HUES64 (cell line): ENCODE results near the gene GIPC3.
A peak's percentile ranks its signal among the peaks of the same experiment; 100 is the strongest.
"Not testable (repeated sequence)": the region's sequence is repeated elsewhere in the genome, so short reads cannot be mapped to it uniquely, and the experiment has no call there.

ENCODE experiments used
- H3K27ac ChIP-seq: 2 replicates; pipeline ENCODE4 v1.7.0; 2013; ENCODE audit warnings: low read depth, low read length, inconsistent platforms
- H3K27me3 ChIP-seq: 2 replicates; pipeline ENCODE4 v1.6.1; 2013; ENCODE audit warnings: mild to moderate bottlenecking, low read length; ENCODE audit not compliant: insufficient read depth
- H3K36me3 ChIP-seq: 2 replicates; pipeline ENCODE4 v1.6.1; 2013; ENCODE audit warnings: mild to moderate bottlenecking, low read length; ENCODE audit not compliant: insufficient read depth
- H3K4me1 ChIP-seq: 2 replicates; pipeline ENCODE4 v1.6.1; 2013; ENCODE audit warnings: mild to moderate bottlenecking, low read length, moderate library complexity; ENCODE audit not compliant: insufficient read depth
- H3K4me3 ChIP-seq: 2 replicates; pipeline ENCODE4 v1.5.1; 2013; ENCODE audit warnings: mild to moderate bottlenecking, low read length, moderate library complexity
- H3K9ac ChIP-seq: 2 replicates; pipeline ENCODE4 v1.6.1; 2013; ENCODE audit warnings: mild to moderate bottlenecking, low read depth, low read length
- H3K9me3 ChIP-seq: 2 replicates; pipeline ENCODE4 v1.6.1; 2013; ENCODE audit warnings: low read depth, low read length; ENCODE audit not compliant: insufficient read depth
- WGBS: fragments of 150-250, 120-280 bp; methylation state at CpG from one replicate; pipeline ENCODE4 v1.1.7; 2013; ENCODE audit warnings: missing lambda C conversion rate; 5-methylcytosine and 5-hydroxymethylcytosine counted together

Gene GIPC3

DNA sequence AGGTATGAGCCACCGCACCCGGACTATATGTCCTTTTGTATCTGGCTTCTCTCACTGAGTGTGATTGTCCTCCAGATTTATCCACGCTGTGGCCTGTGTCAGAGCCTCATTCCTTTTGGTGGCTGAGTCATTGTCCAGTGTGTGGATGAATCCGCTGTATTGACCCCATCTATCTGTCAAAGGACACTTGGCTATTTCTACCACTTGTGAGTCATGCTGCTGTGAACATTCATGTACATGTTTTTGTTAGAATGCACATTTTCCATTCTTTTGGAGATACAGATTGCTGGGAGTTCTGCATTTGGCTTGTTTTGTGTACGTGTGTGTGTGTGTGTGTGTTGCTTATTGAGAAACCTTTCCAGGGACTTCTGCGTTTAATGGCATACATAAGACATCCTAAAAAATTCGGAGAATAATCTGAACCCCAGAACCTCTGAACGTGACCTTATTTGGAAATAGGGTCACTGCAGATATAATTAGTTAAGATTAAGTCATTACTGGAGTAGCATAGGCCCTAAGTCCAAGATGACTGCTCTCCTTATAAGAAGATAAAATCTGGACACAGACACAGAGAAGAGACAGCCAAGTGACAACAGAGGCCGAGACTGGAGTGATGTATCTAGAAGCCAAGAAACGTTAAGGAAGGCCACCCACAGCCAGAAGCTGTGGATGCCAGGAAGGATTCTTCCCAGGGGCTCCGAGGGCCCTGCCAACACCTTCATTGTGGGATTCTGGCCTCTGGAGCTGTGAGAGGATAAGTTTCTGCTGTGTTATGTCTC, 4.9 kb upstream of the GIPC3 start:
- H3K27me3 ChIP-seq = peaks cover 23% of the 10 kb centered on the region
- H3K9me3 ChIP-seq = no peaks in the 10 kb centered on the region
- H3K36me3 ChIP-seq = peaks cover 2% of the 10 kb centered on the region
- no peak overlapping the region for H3K4me3 ChIP-seq
- 73% methylated on average over 11 of the region's 11 CpGs for WGBS
- no peak overlapping the region for H3K9ac ChIP-seq
- H3K4me1 ChIP-seq = peaks cover 6% of the 10 kb centered on the region; the same call in 1 of the 2 replicates
- H3K27ac ChIP-seq = no peak overlapping the region

DNA sequence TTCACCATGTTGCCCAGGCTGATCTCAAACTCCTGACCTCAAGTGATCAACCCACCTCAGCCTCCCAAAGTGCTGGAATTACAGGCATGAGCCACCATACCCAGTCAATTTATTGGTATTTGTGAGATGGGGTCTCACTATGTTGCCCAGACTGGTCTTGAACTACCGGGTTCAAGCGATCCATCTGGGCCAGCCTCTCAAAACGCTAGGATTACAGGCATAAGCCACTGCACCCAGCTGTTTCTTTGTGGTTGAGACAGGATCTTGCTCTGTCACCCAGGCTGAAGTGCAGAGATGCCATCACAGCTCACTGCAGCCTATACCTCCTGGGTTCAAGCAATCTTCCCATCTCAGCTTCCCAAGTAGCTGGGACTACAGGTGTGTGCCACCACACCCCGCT, 3.5 kb upstream of the GIPC3 start:
- not testable (repeated sequence) for H3K36me3 ChIP-seq, H3K27ac ChIP-seq, H3K9ac ChIP-seq, H3K4me1 ChIP-seq, H3K9me3 ChIP-seq, H3K4me3 ChIP-seq
- H3K27me3 ChIP-seq = peaks cover 36% of the 10 kb centered on the region
- 74% methylated on average over 3 of the region's 4 CpGs for WGBS

DNA sequence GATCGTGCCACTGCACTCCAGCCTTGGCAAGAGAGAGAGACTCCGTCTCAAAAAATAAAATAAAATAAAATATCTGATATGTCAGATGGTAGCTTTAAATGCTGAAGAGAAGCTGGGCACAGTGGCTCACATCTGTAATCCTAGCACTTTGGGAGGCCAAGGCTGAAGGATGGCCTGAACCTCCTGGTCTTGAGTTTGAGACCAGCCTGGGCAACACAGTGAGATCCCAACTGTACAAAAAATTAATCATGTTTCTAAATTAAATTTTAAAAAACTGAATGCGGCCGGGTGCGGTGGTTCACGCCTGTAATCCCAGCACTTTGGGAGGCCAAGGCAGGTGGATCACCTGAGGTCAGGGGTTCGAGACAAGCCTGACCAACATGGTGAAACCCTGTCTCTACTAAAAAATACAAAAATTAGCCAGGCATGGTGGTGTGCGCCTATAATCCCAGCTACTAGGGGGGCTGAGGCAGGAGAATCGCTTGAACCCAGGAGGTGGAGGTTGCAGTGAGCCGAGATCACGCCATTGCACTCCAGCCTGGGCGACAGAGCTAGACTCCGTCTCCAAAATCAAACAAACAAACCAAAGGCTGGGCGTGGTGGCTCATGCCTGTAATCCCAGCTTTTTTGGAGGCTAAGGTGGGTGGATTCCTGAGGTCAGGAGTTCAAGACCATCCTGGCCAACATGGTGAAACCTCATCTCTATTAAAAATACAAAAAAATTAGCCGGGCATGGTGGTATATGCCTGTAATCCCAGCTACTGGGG, 1.1 kb upstream of the GIPC3 start:
- not testable (repeated sequence) for H3K36me3 ChIP-seq, H3K27ac ChIP-seq, H3K9ac ChIP-seq, H3K4me1 ChIP-seq, H3K9me3 ChIP-seq, H3K4me3 ChIP-seq
- WGBS = 89% methylated on average over 14 of the region's 15 CpGs
- H3K27me3 ChIP-seq = peaks cover 39% of the 10 kb centered on the region

DNA sequence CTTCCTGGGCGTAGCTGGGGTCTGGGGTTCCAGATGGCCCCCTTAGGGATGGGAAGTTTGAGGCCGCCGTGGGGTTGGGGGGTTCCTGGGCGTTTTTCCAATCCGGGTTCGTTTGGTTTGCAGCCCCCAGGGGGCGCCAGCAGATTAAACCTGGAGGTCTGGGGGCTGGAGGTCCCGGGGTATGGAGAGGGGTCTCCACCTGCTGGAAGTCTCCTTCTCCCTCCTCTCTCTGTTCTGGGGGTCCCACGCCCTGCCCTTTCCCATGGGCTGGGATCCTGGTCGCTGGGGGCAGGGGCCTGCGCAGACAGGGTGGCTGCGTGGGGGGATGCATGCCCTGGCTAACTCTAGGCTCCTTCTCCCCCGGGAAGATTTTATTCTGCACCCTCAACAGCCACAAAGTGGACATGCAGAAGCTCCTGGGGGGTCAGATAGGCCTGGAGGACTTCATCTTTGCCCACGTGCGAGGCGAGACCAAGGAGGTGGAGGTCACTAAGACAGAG, 899 bp downstream of the GIPC3 start:
- Histone ChIP-seq H3K9ac (peak overlapping the region; percentile 61; the same call in 1 of the 2 replicates), H3K27ac (no peak overlapping the region), H3K36me3 (no peaks in the 10 kb centered on the region), H3K4me3 (peak overlapping the region; percentile 51), H3K4me1 (no peaks in the 10 kb centered on the region), H3K27me3 (peaks cover 35% of the 10 kb centered on the region), H3K9me3 (no peaks in the 10 kb centered on the region)
- 31% methylated on average over 16 of the region's 16 CpGs for WGBS

DNA sequence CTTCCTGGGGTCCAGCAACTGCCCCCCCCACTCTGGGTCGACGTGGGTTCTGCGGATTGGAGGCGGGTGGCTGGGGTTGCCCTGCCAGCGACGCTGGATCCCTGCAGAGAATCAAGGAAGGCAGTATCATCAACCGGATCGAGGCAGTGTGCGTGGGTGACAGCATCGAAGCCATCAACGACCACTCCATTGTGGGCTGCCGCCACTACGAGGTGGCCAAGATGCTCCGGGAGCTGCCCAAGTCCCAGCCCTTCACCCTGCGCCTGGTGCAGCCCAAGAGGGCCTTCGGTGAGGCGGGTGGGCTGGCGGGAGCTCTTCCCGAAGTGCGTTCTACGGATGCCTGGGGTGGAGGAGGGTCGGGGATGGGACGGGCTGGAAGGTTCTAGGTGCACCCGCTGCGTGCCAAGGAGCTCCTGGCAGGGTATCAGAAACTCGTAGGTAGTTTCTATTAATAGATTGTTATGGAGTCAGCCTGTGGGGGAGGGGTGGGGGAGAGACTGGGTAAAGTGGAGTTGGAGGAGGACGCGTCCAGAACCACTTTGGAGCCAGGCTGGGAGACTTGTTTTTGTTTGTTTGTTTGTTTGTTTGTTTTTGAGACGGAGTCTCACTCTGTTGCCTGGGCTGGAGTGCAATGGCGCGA, 1.5 kb downstream of the GIPC3 start:
- Histone ChIP-seq H3K4me1 (no peaks in the 10 kb centered on the region), H3K27me3 (peaks cover 35% of the 10 kb centered on the region), H3K9ac (no peak overlapping the region), H3K36me3 (no peaks in the 10 kb centered on the region), H3K27ac (no peak overlapping the region), H3K4me3 (no peak overlapping the region), H3K9me3 (no peaks in the 10 kb centered on the region; the same call in 1 of the 2 replicates)
- 67% methylated on average over 31 of the region's 31 CpGs for WGBS

DNA sequence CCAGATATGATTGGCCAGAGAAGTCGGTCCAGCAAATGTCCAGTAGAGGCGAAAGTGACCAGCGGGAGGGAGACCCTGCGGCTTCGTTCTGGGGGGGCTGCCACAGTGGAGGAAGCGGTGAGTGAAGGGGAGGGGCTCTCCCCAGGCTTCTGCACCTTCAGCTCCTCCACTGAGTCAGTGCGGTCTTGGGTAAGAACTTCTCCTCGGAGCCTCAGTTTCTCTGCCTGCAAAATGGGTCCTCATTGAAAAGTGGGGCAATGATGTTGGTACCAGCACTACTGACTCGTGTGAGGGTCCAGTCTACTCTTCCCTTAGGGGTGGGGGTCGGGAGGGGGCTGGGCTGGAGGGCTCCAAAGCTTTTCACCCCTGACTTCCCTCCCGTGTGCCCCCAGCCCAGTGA, 4.2 kb downstream of the GIPC3 start:
- no peaks in the 10 kb centered on the region; the same call in 1 of the 2 replicates for H3K9me3 ChIP-seq
- H3K4me1 ChIP-seq = no peaks in the 10 kb centered on the region
- no peaks in the 10 kb centered on the region for H3K36me3 ChIP-seq
- WGBS = 78% methylated on average over 11 of the region's 11 CpGs
- H3K4me3 ChIP-seq = no peak overlapping the region
- H3K27ac ChIP-seq = no peak overlapping the region
- H3K27me3 ChIP-seq = peaks cover 27% of the 10 kb centered on the region
- no peak overlapping the region for H3K9ac ChIP-seq

DNA sequence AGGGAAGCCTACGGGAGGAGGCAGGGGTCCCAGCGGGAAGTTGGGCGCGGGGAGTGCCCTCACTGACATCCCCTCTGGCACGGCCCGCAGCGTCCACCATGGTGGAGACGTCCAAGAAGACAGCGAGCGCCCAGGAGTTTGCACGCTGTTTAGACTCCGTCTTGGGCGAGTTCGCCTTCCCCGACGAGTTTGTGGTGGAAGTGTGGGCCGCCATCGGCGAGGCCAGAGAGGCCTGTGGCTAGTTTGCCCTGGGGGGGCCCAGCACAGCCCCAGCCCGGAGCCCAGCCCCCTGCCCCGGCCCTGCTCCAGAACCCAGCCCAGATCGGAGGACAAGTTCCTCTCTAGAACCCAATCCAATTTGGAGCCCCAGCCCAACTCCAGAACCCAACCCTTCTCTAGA, 4.7 kb downstream of the GIPC3 start:
- Histone ChIP-seq H3K27ac (no peak overlapping the region), H3K4me3 (no peak overlapping the region), H3K27me3 (peaks cover 23% of the 10 kb centered on the region), H3K9me3 (no peaks in the 10 kb centered on the region; the same call in 1 of the 2 replicates), H3K4me1 (no peaks in the 10 kb centered on the region), H3K9ac (no peak overlapping the region), H3K36me3 (no peaks in the 10 kb centered on the region)
- WGBS = 94% methylated on average over 22 of the region's 22 CpGs

DNA sequence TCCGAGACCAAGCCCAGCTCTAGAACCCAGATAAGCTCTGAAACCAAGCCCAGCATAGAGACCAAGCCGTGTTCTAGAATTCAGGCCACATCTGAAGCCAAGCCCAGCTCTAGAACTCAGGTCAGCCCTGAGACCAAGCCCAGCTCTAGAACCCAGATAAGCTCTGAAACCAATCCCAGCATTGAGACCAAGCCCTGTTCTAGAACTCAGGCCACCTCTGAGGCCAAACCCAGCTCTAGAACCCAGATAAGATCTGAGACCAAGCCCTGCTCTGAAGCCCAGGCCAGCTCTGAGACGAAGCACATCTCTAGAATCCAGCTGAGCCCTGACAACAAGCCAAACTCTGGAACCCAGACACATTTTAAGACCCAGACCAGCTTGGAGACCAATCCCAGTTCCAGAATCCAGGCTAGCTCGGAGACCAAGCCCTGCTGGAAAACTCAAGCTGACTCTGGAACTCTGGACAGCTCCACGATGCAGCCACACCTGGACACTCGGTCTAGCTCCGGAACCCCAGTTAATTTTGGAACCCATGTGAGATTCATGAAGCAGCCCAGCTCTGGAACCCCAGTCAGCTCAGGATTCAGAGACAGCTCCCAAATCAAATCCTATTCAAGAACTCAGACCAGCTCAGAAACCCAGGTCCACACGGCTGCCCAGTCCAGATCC, 5.8 kb downstream of the GIPC3 start:
- Histone ChIP-seq H3K4me3 (no peak overlapping the region), H3K4me1 (no peaks in the 10 kb centered on the region), H3K9me3 (no peaks in the 10 kb centered on the region; the same call in 1 of the 2 replicates), H3K27me3 (peaks cover 11% of the 10 kb centered on the region), H3K9ac (no peak overlapping the region), H3K27ac (no peak overlapping the region), H3K36me3 (no peaks in the 10 kb centered on the region)
- WGBS = 87% methylated on average over 8 of the region's 8 CpGs

DNA sequence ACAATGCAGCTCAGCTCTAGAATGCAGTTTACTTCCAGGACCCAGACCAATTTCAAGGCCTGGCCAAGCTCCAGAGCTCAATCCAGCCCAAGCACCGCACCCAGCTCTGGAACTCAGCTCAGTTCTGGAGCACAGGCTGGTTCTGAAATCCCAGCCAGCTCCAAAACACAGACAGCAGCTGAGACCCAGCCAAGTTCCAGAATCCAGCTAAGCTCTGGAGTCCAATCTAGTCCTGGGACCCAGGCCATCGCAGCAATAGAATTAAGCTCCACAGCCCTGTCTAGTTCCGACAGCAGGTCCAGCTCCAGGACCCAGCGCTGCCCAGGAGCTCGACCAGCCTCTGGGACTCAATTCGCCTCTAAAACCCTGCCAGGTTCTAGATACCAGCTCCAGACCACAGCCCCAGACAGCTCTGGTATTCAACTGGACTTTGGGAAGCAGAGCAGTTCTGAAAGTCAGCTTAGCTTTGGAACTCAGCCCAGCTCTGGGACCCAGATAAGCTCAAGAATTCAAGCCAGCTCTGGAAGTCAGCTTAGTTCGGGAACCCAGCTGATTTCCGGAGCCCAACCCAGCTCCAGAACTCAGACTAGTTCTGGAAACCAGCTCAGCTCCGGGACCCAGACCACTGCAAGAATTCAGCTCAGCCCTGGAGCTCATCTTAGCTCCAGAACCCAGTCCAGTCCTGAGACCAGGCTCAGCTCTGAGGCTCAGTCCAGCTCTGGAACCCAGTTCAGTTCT, 6.8 kb downstream of the GIPC3 start:
- Histone ChIP-seq H3K9ac (no peak overlapping the region), H3K27ac (no peak overlapping the region), H3K9me3 (no peaks in the 10 kb centered on the region; the same call in 1 of the 2 replicates), H3K4me3 (no peak overlapping the region), H3K27me3 (peaks cover 3% of the 10 kb centered on the region; the same call in 1 of the 2 replicates), H3K4me1 (no peaks in the 10 kb centered on the region), H3K36me3 (no peaks in the 10 kb centered on the region)
- WGBS = 90% methylated on average over 9 of the region's 9 CpGs

DNA sequence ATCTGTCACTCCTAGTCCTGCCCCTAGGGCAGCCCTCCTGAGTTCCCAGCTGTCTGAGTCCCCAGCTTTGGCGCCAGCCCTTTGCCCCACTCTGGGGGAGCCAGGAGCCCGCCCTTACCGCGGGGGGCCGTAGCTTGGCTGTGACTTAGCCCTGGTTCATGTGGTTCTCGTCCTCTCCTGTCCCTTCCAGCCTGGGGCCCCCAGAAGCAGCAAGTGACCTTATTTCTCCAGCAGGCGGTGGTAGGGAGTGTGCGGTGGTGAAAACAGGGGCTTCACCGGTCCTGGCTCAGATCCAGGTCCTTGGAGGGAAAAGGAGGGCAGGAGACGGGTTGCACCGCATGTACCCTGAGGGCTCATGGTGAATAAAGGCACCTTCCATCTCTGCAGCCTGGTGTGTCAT, 7.9 kb downstream of the GIPC3 start:
- H3K27me3 ChIP-seq = 0 out of 2 replicates have a peak, but pooled peaks cover 2% of the 10 kb centered on the region
- no peak overlapping the region for H3K27ac ChIP-seq
- no peaks in the 10 kb centered on the region; the same call in 1 of the 2 replicates for H3K9me3 ChIP-seq
- H3K4me1 ChIP-seq = no peaks in the 10 kb centered on the region
- no peak overlapping the region for H3K4me3 ChIP-seq
- no peaks in the 10 kb centered on the region for H3K36me3 ChIP-seq
- no peak overlapping the region for H3K9ac ChIP-seq
- 44% methylated on average over 11 of the region's 11 CpGs for WGBS
